HG03159 (cell line): ENCODE results near the gene TTC3.
A peak's percentile ranks its signal among the peaks of the same experiment; 100 is the strongest.

ENCODE experiments used
- ATAC-seq: cut with Tn5 transposase; IDR thresholded peaks from one replicate; pipeline ENCODE4 v1.9.1; 2021; ENCODE audit warnings: mild to moderate bottlenecking, moderate library complexity; ENCODE audit not compliant: unreplicated experiment

Gene TTC3

DNA sequence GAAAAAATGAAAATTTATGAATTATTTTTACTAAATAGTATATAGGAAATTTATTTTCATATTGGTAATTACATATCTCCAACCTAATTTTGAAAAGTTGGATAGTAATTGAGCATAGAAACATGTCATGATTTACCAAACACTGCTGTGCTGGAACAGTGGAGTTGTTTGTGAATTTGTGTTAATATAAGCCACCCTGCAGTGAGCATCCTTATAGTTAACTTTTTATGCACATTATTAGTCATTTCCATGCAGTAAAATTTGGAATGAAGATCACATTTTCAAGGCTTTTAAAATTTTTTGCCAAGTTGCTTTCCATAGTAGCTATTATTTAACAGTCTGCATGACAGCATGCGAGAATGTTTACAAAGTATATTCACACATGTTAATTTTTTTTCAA lies 115.8 kb downstream of the TTC3 start:
- no peak for ATAC-seq

DNA sequence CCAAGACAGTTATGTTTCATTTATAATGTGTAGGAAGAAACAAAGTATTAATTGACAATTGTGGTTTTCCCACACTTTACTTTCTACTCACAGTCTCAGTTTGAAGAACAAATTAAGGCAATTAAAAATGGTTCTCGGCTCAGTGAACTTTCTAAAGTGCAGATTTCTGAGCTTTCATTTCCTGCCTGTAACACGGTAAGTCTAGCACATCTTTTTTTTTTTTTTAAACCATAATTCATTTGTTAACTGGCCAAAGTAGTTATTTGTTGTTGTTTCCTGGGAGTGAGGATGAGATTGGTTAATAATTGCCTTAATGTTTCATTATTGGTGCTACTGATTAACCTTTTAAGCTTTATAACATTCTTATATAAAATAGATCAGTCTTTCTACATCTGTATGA lies 119.0 kb downstream of the TTC3 start:
- ATAC-seq = no peak

DNA sequence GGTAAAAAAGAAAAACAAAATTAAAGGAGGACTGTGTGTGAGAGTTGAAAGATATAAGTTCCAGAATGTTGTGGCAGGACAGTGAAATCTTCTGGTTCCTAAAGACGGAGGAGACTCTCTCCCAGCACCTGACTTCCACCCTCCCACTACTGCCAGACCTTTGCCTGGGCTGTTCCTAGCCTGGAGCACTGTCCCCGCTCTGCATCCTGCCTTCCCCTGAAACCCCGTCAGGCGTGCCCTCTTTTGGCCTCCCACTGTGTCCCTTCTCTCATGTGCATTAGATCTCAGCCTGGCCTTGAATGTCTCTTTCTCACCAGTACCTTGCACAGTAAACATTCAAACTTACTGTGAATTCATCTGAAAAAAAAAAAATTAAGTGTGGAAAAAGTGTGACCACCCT lies 120.0 kb downstream of the TTC3 start:
- no peak for ATAC-seq

DNA sequence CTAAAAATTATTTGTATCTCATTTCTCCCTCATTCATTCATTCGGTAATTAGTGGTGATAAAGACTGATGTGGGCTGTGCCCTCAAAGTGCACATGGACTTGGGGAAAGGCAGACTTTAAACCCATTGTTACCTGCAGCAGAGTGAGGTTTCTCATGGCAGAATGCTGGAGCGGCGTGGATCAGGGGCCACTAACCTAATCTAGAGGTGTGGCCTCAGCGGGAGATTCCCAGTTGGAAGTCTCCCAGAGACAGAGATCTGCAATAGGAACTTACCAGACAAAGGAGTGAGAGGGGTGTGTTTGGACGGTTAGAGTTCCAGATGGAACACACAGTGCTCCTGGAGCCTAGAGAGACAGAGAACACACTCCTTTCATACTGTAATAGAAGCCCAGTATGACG lies 120.6 kb downstream of the TTC3 start:
- no peak for ATAC-seq

DNA sequence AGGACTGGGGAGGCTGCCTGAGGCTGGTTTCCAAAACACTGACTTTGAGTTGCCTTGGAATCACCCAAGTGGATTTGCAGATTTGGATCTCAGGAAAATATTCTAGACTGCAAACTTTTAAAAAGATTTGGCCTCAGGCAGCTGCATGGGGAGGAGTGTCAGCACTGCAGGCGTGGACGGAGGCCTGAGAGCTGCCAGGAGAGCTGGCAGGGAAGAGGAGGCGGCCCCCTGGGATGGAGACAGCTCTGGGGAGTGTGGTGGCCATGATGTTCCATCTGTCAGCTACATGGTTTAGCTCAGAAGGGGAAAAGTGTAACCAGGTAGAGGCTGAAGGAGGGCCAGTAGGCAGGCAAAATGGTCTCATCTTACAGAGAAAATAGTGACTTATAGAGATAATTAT lies 122.0 kb downstream of the TTC3 start:
- no peak for ATAC-seq

DNA sequence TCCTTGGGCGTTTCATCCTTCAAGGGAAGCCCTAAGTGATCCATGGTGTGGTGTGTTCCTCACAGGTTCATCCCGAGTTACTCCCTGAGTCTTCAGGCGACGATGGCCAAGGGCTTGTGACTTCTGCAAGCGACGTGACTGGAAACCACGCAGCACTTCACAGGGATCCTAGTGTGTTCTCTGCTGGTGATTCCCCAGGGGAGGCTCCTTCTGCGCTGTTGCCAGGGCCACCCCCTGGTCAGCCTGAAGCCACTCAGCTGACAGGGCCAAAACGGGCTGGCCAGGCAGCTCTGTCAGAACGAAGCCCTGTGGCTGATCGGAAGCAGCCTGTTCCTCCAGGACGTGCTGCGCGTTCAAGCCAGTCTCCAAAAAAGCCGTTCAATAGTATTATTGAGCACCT lies 122.6 kb downstream of the TTC3 start:
- no peak for ATAC-seq

DNA sequence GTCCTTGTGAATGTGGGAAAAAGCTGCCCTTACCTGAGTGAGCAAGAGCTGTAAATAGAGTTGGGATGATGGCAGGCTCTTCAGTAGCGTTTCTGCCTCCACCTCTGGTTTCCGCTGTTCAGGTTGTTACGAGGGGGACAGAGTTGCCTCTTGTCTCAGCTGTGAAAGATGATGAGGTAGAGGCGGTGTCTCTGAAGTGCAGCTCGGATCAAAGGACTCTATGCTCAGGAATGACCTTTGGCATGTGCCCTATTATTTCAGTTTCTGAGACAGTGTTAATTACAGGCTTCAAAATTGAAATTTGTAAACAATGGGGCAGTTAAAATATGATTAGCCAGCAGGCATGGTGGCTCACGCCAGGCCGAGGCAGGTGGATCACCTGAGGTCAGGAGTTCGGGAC lies 123.8 kb downstream of the TTC3 start:
- ATAC-seq = no peak

DNA sequence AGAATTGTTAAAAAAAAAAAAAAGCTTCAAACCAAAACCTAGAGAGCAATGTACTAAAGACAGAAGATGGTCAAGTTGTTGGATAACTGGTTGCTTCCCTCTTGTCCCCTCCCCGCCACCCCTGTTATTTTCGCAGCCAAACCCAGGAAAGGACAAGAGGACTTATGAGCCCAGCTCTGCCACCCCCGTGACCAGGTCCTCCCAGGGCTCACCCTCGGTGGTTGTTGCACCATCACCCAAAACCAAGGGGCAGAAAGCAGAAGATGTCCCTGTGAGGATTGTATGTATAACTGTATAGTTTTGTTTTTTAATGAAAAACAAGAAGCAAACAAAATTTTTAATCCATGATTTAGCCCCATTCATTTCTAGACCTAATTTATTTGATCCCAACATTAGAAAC lies 124.7 kb downstream of the TTC3 start:
- ATAC-seq = no peak

DNA sequence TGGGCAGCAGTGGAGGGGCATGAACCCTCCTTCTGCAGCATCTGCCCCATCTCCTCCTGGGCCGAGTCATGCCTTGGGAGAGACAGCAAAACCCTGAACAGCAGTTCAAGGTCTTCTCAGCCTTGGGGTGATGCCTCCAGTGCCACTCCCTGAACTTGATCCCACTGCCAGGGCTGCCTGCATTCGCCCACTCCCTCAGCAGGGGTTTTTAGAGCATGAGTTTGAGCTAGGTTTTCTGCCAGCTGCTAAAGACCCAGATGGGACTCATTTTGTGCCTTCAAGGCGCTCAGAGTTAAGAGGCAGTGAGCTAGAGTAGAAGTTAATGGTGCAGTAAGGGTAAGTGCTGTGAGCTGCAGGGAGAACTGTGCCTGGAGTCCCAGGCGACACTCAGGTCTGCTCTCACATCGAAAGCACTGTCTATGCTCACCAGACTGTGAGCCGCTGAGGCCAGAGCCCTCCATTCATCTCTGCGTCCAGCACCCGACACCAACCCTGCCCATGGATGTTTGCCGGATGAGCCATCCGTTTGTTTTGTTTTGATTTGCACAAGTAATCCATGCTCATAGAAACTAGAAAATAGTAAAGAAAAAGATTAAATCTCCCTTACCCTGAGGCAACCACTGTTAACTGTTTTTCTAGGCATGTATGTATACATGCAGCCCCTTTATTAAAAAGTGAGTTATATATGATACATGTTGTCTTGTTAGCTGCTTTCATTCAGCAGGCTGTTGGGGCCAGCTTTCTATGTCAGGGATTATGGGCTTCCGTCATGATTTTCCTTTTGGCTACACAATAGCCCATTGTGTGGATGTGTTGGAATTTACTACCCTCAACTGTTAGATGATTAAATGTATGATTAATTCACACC lies 126.2 kb downstream of the TTC3 start:
- ATAC-seq = no peak

DNA sequence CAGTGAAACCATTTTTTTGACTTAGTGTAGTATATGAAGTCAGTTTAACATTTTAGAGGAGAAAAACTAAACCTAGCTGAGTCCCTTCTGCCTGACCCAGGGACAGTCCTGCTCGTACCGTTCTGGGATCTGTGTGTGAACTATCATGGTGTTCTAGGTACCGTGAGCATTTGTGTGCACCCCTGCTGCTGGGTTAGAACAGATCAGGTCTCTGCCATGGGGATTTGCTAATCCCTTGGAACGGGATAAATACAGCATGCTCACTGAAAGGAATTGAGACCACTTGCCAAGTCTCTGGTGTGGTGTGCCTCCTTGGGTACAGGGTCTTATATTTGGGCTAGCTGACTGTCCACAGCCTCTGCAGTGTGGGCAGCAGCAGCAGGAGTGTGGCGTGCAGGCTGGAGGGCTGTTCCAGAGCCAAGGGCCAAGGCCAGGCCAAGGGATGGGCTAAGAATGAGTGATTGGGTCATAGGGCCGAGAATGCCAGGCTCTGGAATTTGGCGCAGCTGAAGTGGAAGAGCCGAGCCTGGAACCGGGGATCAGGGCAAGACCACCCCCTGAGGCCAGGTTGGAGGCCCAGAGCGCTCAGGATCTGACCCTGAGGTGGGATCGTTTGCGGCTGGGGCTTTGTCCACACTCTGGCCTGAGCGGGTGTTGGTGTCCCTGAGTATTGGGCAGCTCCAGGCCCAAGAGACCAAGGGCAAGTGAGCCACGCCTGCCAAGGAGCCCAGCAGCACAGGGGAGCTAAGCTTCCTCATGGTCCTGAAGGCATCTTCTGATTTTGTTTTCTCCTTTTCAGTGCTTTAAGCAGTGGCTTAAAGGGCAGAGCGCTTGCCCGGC lies 127.8 kb downstream of the TTC3 start:
- no peak for ATAC-seq

DNA sequence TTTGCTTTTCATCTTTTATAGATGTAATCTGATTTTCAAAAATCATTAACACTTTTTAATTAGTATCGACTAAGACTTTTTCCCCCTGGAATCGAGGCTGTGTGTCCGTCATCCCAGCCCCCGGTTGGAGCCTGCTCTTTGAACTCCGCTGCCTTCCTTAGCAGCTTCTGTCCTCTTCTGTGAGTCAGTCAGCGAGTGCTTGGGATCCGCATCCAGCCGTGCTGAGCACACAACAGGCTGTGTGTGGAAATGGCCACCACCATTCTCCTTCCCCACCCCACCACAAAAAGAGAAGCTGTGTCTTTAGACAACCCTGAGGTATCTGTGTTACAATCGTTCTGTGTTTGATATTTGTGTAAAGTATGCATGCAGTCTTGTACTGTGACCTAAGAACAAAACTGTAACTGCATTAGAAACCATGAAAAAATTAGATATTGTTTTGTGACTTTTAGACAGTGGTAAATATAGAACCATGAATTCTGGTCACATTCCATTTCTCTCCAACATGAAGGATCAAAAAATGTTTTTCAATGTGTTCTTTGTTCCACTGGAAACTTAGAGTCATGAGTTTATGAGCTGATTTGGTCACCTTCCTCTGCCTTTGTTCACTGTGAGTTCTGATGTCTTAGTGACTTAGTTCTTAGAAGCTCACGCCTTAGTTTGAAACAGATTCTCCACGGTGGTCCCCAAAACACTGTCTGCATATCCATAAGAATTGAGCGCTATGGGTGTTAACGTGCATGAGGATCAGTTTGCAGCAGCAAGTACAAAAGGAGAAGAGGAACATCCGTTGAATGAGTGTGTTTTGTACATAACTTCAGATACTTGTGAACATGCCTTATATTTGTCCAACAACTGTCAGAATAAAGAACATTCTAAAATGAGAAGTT lies 129.4 kb downstream of the TTC3 start:
- ATAC-seq = no peak

DNA sequence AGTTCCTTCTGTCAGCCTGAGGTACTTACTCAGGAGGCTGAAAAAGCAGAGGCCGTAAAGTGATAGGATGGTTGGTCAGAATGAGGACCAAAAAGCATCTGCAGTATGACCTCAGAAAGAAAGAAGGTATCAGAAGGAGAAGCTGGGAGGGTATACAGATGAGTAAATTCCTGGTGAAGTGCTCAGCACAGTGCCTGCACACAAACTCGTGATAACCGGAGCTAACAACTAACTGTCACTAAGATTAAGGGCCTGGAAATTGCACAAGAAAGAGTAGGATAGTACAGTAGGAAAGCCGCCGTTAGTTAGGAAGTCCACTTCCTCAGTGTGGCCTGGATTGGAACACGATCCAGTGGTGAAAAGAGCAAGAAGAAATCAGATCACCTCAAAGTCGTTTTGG lies 131.5 kb downstream of the TTC3 start:
- ATAC-seq = no peak

DNA sequence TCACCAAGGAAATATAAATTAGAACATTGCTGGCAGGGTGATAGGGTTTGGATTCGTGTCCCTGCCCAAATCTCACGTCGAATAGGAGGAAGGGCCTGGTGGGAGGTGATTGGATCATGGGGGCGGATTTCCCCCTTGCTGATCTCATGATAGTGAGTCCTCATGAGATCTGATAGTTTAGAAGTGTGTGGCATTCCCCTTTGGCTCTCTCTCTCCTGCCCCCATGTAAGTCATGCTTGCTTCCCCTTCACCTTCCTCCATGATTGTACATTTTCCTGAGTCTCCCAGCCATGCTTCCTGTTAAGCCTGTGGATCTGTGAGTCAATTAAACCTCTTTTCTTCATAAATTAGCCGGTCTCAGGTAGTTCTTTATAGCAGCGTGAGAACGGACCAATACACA lies 133.4 kb downstream of the TTC3 start:
- no peak for ATAC-seq

DNA sequence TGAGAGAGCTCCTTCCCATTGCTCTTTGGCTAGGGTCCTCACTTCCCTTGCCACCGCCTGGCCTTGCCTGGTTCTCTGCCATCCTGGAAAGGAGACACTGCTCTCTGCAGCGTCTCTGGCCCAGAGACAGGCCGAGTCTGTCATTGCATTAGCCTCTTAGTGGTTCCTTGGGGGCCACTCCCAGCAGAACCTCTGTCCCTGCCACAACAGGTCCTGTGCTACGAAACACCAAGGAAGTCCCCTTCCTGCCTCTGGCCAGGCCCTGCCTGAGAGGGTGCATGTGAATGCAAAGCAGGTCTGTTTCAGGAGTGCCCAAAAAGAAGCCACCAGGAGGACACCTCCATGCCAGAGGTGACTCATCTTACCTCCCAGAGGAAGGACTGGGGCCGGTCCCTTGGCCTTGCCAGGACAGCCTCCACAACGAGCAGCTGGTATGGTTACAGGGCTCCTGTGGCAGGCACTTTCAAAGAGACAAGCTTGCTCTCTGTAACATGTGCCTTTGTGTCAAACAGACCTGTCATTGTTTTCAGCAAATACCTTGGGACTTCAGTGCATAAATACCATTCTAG lies 134.5 kb downstream of the TTC3 start:
- peak; percentile 39 for ATAC-seq

DNA sequence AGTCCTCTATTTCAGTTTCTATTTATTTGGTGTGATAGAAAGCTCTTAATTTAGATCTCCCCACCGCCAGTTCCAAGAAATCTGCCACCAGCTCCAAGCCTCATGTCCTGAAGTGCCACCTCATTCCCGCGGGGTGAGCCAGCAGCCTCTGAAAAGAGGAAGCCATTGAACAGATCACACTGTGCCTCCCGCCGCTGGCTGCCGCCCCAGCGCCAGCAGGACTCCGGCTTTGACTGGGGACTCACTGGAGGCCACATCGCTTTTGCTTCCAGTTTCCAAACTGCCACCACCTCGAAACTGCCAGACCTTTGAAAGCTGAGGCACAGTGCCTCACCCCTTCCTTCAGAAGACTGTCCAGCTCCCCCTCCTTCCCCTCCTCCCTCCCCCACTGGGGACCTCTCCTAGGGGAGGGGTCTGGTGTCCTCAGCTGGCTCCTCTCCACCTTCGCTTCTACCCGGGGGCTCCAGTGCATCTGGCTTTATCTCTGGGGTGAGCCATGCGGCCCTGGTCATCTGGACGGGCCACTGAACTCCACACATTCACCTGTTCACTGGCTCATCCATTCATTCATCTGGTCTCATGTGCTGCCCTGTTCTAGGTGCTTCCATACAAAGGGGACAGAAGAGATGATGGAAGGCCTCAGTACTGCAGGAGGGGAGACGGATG lies 135.1 kb downstream of the TTC3 start:
- ATAC-seq = peak; percentile 63

DNA sequence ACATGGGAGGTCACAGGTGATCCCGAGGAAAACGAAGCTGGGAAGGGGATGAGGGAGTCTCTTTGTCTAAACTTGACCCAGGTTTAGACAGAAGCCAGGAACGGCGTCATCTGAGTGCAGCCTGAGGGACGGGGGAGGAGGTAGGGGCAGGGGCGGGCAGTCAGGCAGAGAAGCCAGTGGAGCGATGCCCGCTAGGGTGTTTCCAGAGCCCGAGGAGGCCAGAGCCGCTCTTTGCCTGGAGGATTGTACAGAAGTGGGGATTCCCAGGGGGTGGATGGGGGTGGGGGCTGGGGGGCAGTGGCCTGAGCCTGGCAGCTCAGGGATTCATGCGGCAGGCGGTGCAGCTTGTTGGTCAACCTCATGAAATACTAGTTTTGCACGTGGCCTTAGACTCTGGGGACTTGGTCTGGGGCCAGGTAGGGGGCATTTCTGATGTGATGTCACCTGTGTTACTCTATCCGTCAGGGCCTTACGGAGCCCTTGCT lies 135.7 kb downstream of the TTC3 start:
- peak; percentile 41 for ATAC-seq

DNA sequence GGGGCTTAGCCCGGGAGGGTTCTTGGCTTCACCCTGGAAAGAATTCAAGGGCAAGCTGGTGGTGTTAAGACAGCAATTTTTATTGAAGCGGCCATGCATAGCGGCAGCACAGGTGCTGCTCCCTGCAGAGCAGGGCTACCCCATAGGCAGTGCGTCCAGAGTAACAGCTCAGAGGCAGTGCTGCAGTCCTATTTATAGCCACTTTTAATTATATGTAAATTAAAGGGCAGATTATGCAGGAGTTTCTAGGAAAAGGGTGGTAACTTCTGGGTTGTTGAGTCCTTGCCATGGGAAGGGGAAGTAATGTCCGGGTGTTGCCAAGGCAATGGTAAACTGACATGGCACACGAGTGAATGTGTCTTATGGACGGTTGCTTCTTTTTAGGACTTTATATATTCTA lies 137.1 kb downstream of the TTC3 start:
- ATAC-seq = no peak

DNA sequence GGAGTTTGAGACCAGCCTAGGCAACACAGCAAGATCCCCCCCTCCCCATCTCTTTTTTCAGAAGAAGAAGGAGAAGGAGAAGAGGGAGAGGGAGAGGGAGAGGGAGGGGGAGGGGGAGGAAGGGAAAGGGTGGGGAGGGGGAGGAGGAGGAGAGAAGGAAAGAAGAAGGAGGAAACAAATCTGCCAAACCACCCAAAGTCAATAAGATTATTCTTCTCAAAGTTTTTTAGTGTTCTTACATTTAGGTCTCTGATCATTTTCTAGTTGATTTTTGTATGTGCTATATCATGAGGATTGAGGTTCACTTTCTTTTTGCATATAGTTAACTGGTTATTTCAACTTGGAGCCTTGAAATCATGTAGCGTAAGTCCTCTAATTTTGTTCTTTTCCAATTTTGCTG lies 137.7 kb downstream of the TTC3 start:
- no peak for ATAC-seq

DNA sequence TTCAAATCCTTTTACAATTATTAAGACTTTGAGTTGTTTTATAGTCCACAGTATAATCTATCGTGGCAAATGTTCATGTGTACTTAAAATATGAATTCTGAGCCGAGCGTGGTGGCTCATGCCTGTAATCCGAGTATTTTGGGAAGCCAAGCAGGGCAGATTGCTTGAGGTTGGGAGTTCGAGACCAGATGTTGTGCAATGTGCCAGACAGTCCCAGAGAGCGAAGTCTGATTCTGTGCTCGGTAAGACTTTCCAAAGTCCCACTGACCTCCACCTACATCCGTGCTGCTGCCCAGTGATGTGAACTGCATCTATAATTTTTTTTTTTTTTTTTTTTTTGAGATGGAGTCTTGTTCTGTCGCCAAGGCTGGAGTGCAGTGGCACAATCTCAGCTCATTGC lies 141.9 kb downstream of the TTC3 start:
- no peak for ATAC-seq

DNA sequence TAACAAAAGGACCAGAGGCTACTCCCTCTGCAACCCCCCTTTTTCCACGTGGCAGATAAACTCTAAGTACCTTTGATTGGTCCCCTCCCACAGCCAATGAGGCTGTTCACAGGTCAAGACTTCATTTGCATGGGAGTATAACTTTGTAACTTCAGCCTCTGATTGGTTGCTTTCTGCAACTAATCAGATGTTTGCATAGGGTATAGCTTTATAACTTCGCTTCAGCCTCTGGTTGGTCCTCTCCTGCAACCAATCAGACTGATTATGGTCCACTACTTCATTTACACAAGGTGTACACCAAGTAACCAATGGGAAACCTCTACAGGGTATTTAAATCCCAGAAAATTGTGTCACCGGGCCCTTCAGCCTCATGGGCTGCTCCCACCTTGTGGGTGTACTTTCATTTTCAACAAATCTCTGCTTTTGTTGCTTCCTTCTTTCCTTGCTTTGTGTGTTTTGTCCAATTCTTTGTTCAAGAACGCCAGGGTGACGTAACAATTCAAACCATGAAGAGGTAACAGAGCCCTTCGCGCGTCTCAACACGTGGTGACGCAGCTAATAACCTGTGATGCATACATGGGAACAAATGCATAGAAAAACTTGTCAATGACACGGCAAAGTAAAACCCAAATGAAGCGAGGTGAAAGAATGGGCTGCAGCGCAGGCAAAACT lies 146.8 kb downstream of the TTC3 start:
- ATAC-seq = no peak
